ENCODE results near the gene LDB2.

The LDB2 gene

DNA sequence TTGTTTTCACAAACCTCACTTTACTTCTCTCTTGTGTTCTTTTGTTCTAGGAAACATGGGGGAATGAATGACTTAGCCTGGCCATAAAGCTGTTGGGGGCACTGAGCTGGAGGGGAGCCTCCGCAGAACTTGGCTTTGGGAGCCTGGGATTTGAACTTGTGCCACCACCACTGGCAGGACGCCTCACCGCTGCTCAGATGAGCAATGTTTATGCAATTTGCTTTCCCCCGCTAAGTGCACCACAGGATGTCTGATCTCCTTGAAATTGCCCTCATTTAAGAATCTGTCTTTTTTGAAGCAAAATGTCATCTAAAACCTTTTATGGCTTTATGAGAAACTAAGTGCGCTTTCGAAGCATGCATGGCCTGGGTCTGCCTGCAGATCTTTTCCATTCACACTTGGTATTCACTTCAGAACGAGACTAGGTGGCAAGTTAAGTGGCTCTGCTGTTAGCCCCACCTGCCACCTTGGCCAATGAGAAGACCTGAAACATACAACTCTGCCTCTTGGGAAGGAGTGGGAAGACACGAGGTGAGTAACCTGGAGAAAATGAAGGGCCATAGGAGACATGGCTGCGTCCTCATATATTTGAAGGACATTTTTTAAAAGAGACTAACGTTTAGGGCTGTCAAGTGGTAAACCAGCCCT is 119.3 kb downstream of the LDB2 start:
- Histone ChIP-seq H3K4me3 (ENCODE audit: low read length) (no peak overlapping the region), H3K9ac (ENCODE audit: low read length) (no peak overlapping the region), H3K27me3 (ENCODE audit: insufficient read depth, low read length, poor library complexity) (no peaks in the 10 kb centered on the region), H3K18ac (ENCODE audit: low read length) (no peak overlapping the region), H2BK120ac (ENCODE audit: low read depth, low read length) (no peak overlapping the region), H3K36me3 (ENCODE audit: control insufficient read depth, insufficient read depth, low read length) (peaks cover 5% of the 10 kb centered on the region), H3K4me1 (ENCODE audit: control insufficient read depth, low read depth, low read length) (peaks cover 6% of the 10 kb centered on the region), H4K5ac (ENCODE audit: low read length) (no peak overlapping the region), H3K4me2 (ENCODE audit: low read length) (no peak overlapping the region), H3K4ac (ENCODE audit: low read depth, low read length) (no peak overlapping the region), H2AK5ac (ENCODE audit: low read length) (no peak overlapping the region), H3K56ac (ENCODE audit: low read length) (no peak overlapping the region), H3K27ac (ENCODE audit: low read depth, low read length) (no peak overlapping the region), H4K8ac (ENCODE audit: low read depth, low read length) (no peak overlapping the region), H2BK15ac (replicated peaks; ENCODE audit: low read depth) (no peak overlapping the region), H2BK5ac (ENCODE audit: low read length) (no peak overlapping the region), H3K79me2 (ENCODE audit: control insufficient read depth, insufficient read depth, low read length) (peaks cover 10% of the 10 kb centered on the region), H3K23ac (ENCODE audit: low read length) (no peak overlapping the region), H3K79me1 (ENCODE audit: low read length) (peaks cover 20% of the 10 kb centered on the region)
- no peak for DNase-seq
- no CpG with 5 or more reads among the region's 10 CpGs for WGBS (ENCODE audit: extremely low coverage, insufficient coverage, low lambda C conversion rate)

DNA sequence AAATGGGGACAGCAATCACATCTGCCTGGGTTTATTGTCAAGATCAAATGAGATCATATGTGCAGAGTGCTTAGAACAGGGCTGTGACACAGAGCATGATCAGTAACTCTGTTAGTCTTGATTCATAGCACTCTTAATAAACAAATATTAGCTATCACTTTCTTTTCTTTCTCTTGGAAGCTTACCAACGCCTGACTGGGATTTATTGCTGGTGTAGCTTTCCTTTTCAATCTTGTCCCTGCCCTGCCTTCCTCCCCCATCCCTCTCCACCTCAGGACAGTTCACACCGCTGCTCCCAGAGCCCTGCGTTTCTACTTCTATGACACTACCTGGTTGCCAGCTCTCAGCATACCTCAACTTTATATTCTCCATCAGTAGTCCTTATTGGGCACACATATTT is 120.7 kb downstream of the LDB2 start:
- WGBS (ENCODE audit: extremely low coverage, insufficient coverage, low lambda C conversion rate): no CpG with 5 or more reads among the region's 3 CpGs
- no peak overlapping the region for H3K4ac ChIP-seq (ENCODE audit: low read depth, low read length)

DNA sequence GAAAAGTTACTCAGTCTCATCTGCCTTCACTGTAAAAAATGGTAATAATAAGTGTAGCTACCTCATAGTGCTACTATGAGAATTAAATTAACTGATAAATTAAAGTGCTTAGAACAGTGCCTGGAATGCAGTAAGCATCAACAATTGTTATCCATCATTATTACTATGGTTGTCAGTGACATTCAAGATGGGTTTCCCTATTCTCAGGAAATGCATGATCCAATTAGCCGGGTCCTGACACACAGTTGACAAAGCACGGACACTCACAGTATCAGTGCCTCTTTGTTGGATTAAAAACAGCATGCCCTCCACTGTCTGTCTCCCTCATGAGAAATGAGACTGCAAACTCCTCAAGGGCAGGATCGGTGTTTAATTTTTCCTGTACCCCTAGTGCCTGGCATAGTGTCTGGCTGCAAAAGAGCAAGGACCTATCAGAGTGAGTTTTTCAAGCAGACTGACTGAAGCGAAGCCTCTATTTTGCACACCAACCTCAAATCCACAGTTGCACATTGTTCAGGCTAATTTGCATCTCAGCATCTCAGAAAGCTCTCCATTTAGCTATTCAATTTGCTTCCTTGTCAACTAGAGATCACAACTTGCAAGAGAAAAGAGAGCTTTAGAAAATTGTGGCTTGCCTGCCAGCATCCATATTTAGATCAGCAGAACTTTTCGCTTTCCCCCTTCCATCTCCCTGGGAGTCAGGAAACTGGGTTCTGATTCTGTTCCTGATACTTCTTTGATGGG is 122.9 kb downstream of the LDB2 start:
- no peak overlapping the region for H3K18ac ChIP-seq (ENCODE audit: low read length)
- no peak for DNase-seq
- peaks cover 5% of the 10 kb centered on the region for H3K36me3 ChIP-seq (ENCODE audit: control insufficient read depth, insufficient read depth, low read length)
- no peak overlapping the region for H3K27ac ChIP-seq (ENCODE audit: low read depth, low read length)
- H3K4me3 ChIP-seq (ENCODE audit: low read length): no peak overlapping the region
- no peak overlapping the region for H2AK5ac ChIP-seq (ENCODE audit: low read length)
- H4K8ac ChIP-seq (ENCODE audit: low read depth, low read length): no peak overlapping the region
- H3K4me2 ChIP-seq (ENCODE audit: low read length): no peak overlapping the region
- no peak overlapping the region for H2BK15ac ChIP-seq (replicated peaks; ENCODE audit: low read depth)
- peaks cover 20% of the 10 kb centered on the region for H3K79me1 ChIP-seq (ENCODE audit: low read length)
- H2BK120ac ChIP-seq (ENCODE audit: low read depth, low read length): no peak overlapping the region
- H4K5ac ChIP-seq (ENCODE audit: low read length): no peak overlapping the region
- WGBS (ENCODE audit: extremely low coverage, insufficient coverage, low lambda C conversion rate): no CpG with 5 or more reads among the region's 5 CpGs
- no peak overlapping the region for H3K23ac ChIP-seq (ENCODE audit: low read length)
- H2BK5ac ChIP-seq (ENCODE audit: low read length): no peak overlapping the region
- H3K56ac ChIP-seq (ENCODE audit: low read length): no peak overlapping the region
- H3K79me2 ChIP-seq (ENCODE audit: control insufficient read depth, insufficient read depth, low read length): peaks cover 6% of the 10 kb centered on the region
- no peak overlapping the region for H3K4ac ChIP-seq (ENCODE audit: low read depth, low read length)
- no peaks in the 10 kb centered on the region for H3K4me1 ChIP-seq (ENCODE audit: control insufficient read depth, low read depth, low read length)
- no peaks in the 10 kb centered on the region for H3K27me3 ChIP-seq (ENCODE audit: insufficient read depth, low read length, poor library complexity)
- no peak overlapping the region for H3K9ac ChIP-seq (ENCODE audit: low read length)

More for the DNA sequence above, 120.7 kb downstream of the LDB2 start:
- DNase-seq: no peak
- Histone ChIP-seq H3K18ac (ENCODE audit: low read length) (no peak overlapping the region), H2BK15ac (replicated peaks; ENCODE audit: low read depth) (no peak overlapping the region), H3K9ac (ENCODE audit: low read length) (no peak overlapping the region), H4K5ac (ENCODE audit: low read length) (no peak overlapping the region), H3K79me1 (ENCODE audit: low read length) (peaks cover 16% of the 10 kb centered on the region), H3K27me3 (ENCODE audit: insufficient read depth, low read length, poor library complexity) (no peaks in the 10 kb centered on the region), H3K79me2 (ENCODE audit: control insufficient read depth, insufficient read depth, low read length) (peaks cover 6% of the 10 kb centered on the region), H3K4me1 (ENCODE audit: control insufficient read depth, low read depth, low read length) (no peaks in the 10 kb centered on the region), H3K4me2 (ENCODE audit: low read length) (no peak overlapping the region), H3K23ac (ENCODE audit: low read length) (no peak overlapping the region), H3K36me3 (ENCODE audit: control insufficient read depth, insufficient read depth, low read length) (peaks cover 5% of the 10 kb centered on the region), H3K27ac (ENCODE audit: low read depth, low read length) (no peak overlapping the region), H2BK5ac (ENCODE audit: low read length) (no peak overlapping the region), H2BK120ac (ENCODE audit: low read depth, low read length) (no peak overlapping the region), H4K8ac (ENCODE audit: low read depth, low read length) (no peak overlapping the region), H2AK5ac (ENCODE audit: low read length) (no peak overlapping the region), H3K56ac (ENCODE audit: low read length) (no peak overlapping the region), H3K4me3 (ENCODE audit: low read length) (no peak overlapping the region)

DNA sequence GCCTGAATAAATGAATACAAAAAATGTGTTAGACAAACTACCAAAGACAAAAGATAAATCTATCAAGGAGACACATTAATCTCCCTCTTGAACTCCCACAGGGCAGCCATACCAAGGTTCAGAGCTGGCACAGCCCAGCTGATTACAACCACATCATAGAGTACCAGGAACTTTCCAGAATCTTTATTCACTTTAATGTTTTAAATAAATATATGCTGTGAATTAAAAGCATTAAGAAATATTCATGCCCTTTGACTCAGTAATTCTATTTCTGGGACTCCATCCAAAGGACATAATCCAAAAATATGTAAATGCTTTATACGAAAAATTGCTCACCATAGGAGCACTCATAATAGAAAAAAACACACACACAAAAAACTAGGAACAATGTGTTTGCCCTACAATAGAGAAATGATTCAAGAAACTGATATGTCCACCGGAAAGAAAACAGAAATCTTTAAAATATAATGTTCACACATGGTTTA is 126.0 kb downstream of the LDB2 start:
- Histone ChIP-seq H3K4me2 (ENCODE audit: low read length) (no peak overlapping the region), H3K36me3 (ENCODE audit: control insufficient read depth, insufficient read depth, low read length) (peaks cover 4% of the 10 kb centered on the region), H2BK15ac (replicated peaks; ENCODE audit: low read depth) (no peak overlapping the region), H3K4ac (ENCODE audit: low read depth, low read length) (no peak overlapping the region), H3K27ac (ENCODE audit: low read depth, low read length) (no peak overlapping the region), H2BK120ac (ENCODE audit: low read depth, low read length) (no peak overlapping the region), H3K79me1 (ENCODE audit: low read length) (peaks cover 16% of the 10 kb centered on the region), H3K4me1 (ENCODE audit: control insufficient read depth, low read depth, low read length) (no peaks in the 10 kb centered on the region), H4K5ac (ENCODE audit: low read length) (no peak overlapping the region), H3K18ac (ENCODE audit: low read length) (no peak overlapping the region), H2AK5ac (ENCODE audit: low read length) (no peak overlapping the region), H3K9ac (ENCODE audit: low read length) (no peak overlapping the region), H4K8ac (ENCODE audit: low read depth, low read length) (no peak overlapping the region), H3K27me3 (ENCODE audit: insufficient read depth, low read length, poor library complexity) (no peaks in the 10 kb centered on the region), H2BK5ac (ENCODE audit: low read length) (no peak overlapping the region), H3K56ac (ENCODE audit: low read length) (no peak overlapping the region), H3K23ac (ENCODE audit: low read length) (no peak overlapping the region), H3K4me3 (ENCODE audit: low read length) (no peak overlapping the region), H3K79me2 (ENCODE audit: control insufficient read depth, insufficient read depth, low read length) (peaks cover 5% of the 10 kb centered on the region)
- no peak for DNase-seq
- WGBS (ENCODE audit: extremely low coverage, insufficient coverage, low lambda C conversion rate): no CpG with 5 or more reads among the region's 2 CpGs

DNA sequence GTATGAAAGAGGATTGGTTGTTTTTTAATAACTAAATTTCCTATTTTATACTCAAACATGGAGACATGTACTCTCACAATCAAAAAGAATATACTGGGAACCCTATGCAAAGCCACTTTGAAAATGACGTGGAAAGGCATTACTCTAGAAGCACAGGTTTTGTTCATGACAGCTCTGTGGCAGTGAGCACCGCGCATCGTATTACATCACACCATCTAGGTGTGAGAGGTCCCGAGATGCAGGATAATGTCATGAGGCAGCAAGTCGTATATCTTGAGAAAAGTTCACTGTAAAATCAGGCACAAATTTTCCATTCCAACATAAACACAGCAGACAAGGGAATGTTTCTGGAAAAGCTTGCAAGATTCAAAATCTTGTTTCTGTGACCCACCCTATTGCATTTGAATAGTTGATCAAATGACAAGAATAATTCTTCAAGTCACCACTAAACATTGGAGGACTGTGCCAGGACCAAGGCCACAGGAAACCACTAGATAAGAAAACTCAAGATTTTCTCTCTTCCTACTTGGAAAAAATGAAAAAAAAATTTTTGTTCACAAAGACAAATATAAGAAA is 127.6 kb downstream of the LDB2 start:
- Histone ChIP-seq H3K4me2 (ENCODE audit: low read length) (no peak overlapping the region), H4K8ac (ENCODE audit: low read depth, low read length) (no peak overlapping the region), H3K79me2 (ENCODE audit: control insufficient read depth, insufficient read depth, low read length) (peaks cover 5% of the 10 kb centered on the region), H3K36me3 (ENCODE audit: control insufficient read depth, insufficient read depth, low read length) (peaks cover 4% of the 10 kb centered on the region), H2AK5ac (ENCODE audit: low read length) (no peak overlapping the region), H3K56ac (ENCODE audit: low read length) (no peak overlapping the region), H2BK5ac (ENCODE audit: low read length) (no peak overlapping the region), H2BK120ac (ENCODE audit: low read depth, low read length) (no peak overlapping the region), H4K5ac (ENCODE audit: low read length) (no peak overlapping the region), H3K79me1 (ENCODE audit: low read length) (peaks cover 13% of the 10 kb centered on the region), H3K4me1 (ENCODE audit: control insufficient read depth, low read depth, low read length) (no peaks in the 10 kb centered on the region), H3K4me3 (ENCODE audit: low read length) (no peak overlapping the region), H3K9ac (ENCODE audit: low read length) (no peak overlapping the region), H3K4ac (ENCODE audit: low read depth, low read length) (no peak overlapping the region), H3K27me3 (ENCODE audit: insufficient read depth, low read length, poor library complexity) (no peaks in the 10 kb centered on the region), H2BK15ac (replicated peaks; ENCODE audit: low read depth) (no peak overlapping the region), H3K18ac (ENCODE audit: low read length) (no peak overlapping the region), H3K23ac (ENCODE audit: low read length) (no peak overlapping the region), H3K27ac (ENCODE audit: low read depth, low read length) (no peak overlapping the region)
- no peak for DNase-seq
- WGBS (ENCODE audit: extremely low coverage, insufficient coverage, low lambda C conversion rate): no CpG with 5 or more reads among the region's 6 CpGs

Data from mesendoderm (in vitro differentiated cells).